Measurements from ENCODE around the gene DCAF11.
"Not testable (repeated sequence)": the region's sequence is repeated elsewhere in the genome, so short reads cannot be mapped to it uniquely, and the experiment has no call there.

The DCAF11 gene

GRCh38 chr14:24098229-24098926, 16.2 kb upstream of the DCAF11 start:
- no peak for DNase-seq

- DNase-seq = no peak
Observed at GRCh38 chr14:24098927-24099813, 15.4 kb upstream of the DCAF11 start.

- DNase-seq = no peak
Observed at GRCh38 chr14:24100197-24100981, 14.2 kb upstream of the DCAF11 start.

- DNase-seq = no peak
Observed at GRCh38 chr14:24100982-24101494, 13.5 kb upstream of the DCAF11 start.

- no peak for DNase-seq
Observed at GRCh38 chr14:24102357-24103048, 12.1 kb upstream of the DCAF11 start.

GRCh38 chr14:24103451-24103850, 11.1 kb upstream of the DCAF11 start:
- DNase-seq = no peak

- not testable (repeated sequence) for DNase-seq
Observed at GRCh38 chr14:24105609-24106239, 8.9 kb upstream of the DCAF11 start.

GRCh38 chr14:24106672-24107271, 7.8 kb upstream of the DCAF11 start:
- no peak for DNase-seq

- DNase-seq = no peak
Observed at GRCh38 chr14:24108336-24108874, 6.2 kb upstream of the DCAF11 start.

- DNase-seq = no peak
Observed at GRCh38 chr14:24110060-24110459, 4.5 kb upstream of the DCAF11 start.

- no peak for DNase-seq
Observed at GRCh38 chr14:24110523-24110922, 4.1 kb upstream of the DCAF11 start.

GRCh38 chr14:24113379-24113800, 1.2 kb upstream of the DCAF11 start:
- DNase-seq = no peak

- DNase-seq = no peak
Observed at GRCh38 chr14:24113801-24114531, 611 bp upstream of the DCAF11 start.

- DNase-seq = no peak
Observed at GRCh38 chr14:24115422-24116127, 998 bp downstream of the DCAF11 start.

GRCh38 chr14:24116128-24116814, 1.7 kb downstream of the DCAF11 start:
- no peak for DNase-seq

- no peak for DNase-seq
Observed at GRCh38 chr14:24117179-24117578, 2.6 kb downstream of the DCAF11 start.

GRCh38 chr14:24119691-24120090, 5.1 kb downstream of the DCAF11 start:
- DNase-seq = no peak

GRCh38 chr14:24121210-24121609, 6.6 kb downstream of the DCAF11 start:
- DNase-seq = no peak

GRCh38 chr14:24122416-24122815, 7.8 kb downstream of the DCAF11 start:
- DNase-seq = no peak

Data from KG1 (cell line).